ENCODE results near the gene DLX5. TPM values are rescaled to one million over a fixed set of nuclear protein-coding genes. Genes with fewer than 3 reads are reported as not detected.

The DLX5 gene
- total RNA-seq, 1 donor from 2014 or later = not detected

- H3K4me3 ChIP-seq = no peak overlapping the region
- peaks cover 39% of the 10 kb centered on the region for H3K27me3 ChIP-seq
- no peaks in the 10 kb centered on the region for H3K9me3 ChIP-seq
- no peak for TF ChIP-seq CTCF (IDR thresholded peaks at IDR 0.05)
- H3K27ac ChIP-seq = no peak overlapping the region
- H3K36me3 ChIP-seq = no peaks in the 10 kb centered on the region
- no peak for DNase-seq (ENCODE audit: low spot score in 2 of 2)
- intact Hi-C loops (cut with DNase I) = loop anchor here (5.0 to 10.0 kb wide), 5 partner anchors 32 to 1295 kb away; partner anchors contain the start of genes SEM1 and SLC25A13
- H3K4me1 ChIP-seq = peaks cover 0 to 24% of the 10 kb centered on the region in 2 donors
Observed at GRCh38 chr7:97019710-97020225, 4.9 kb downstream of the DLX5 start.

DNA sequence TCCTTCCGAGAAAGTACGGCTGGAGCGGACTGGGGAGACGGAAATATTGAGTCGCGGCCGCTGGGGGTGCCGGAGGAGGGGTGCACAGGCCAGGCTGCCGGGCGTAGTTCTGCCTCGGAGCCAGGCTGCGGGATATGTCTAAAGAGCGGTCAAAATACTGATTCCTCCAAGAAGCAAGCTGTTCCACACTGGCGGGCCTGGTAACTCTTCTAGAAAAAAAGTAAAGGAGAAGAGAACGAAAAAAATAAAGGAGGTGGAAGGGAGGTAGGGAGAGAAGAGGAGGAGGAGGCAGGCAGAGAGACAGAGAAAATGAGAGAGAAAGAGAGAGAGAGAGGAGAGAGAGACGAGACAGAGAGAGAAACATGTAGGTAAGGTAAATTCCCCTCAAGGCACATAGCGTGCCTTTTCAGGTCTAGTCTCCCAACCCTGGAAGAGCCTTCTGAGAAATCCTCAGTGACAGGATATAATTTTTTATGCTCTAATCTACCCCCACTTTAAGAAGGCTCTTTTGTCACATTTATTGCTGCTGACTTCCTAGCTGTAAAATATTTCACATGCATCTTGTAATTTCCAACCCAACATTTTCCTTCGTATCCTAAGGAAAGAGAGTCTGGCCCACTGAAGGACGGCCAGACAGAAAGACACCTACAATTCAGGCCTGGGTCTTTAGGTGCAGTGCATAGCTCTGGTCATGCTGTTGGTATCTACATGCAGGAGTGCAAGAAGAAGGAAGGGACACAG, 5.7 kb downstream of the DLX5 start:
- Histone ChIP-seq H3K27me3 (peaks cover 39% of the 10 kb centered on the region), H3K9me3 (no peaks in the 10 kb centered on the region), H3K4me3 (peak overlapping the region in 1 of 2 donors; percentile 28), H3K27ac (no peak overlapping the region), H3K4me1 (peaks cover 0 to 21% of the 10 kb centered on the region in 2 donors), H3K36me3 (no peaks in the 10 kb centered on the region)
- no peak for TF ChIP-seq CTCF (IDR thresholded peaks at IDR 0.05)
- intact Hi-C loops (cut with DNase I) = no loop called here
- no peak for DNase-seq (ENCODE audit: low spot score in 2 of 2)

GRCh38 chr7:97018126-97018601, 6.5 kb downstream of the DLX5 start:
- DNase-seq (ENCODE audit: low spot score in 2 of 2) = no peak
- Histone ChIP-seq H3K4me3 (peak overlapping the region; percentile 22 to 28), H3K27ac (no peak overlapping the region), H3K36me3 (no peaks in the 10 kb centered on the region), H3K4me1 (peaks cover 0 to 15% of the 10 kb centered on the region in 2 donors), H3K27me3 (peaks cover 39% of the 10 kb centered on the region), H3K9me3 (no peaks in the 10 kb centered on the region)
- intact Hi-C loops (cut with DNase I) = no loop called here
- TF ChIP-seq CTCF (IDR thresholded peaks at IDR 0.05) = no peak

GRCh38 chr7:97017192-97018125, 7.2 kb downstream of the DLX5 start:
- peak overlapping the region; percentile 23 to 28 for H3K4me3 ChIP-seq
- H3K27ac ChIP-seq = no peak overlapping the region
- peaks cover 0 to 15% of the 10 kb centered on the region in 2 donors for H3K4me1 ChIP-seq
- TF ChIP-seq CTCF (IDR thresholded peaks at IDR 0.05) = no peak
- H3K27me3 ChIP-seq = peaks cover 39% of the 10 kb centered on the region
- H3K9me3 ChIP-seq = no peaks in the 10 kb centered on the region
- intact Hi-C loops (cut with DNase I) = no loop called here
- no peak for DNase-seq (ENCODE audit: low spot score in 2 of 2)
- no peaks in the 10 kb centered on the region for H3K36me3 ChIP-seq

- Histone ChIP-seq H3K27ac (no peak overlapping the region), H3K27me3 (peaks cover 35% of the 10 kb centered on the region), H3K4me3 (peak overlapping the region; percentile 7 to 23), H3K36me3 (no peaks in the 10 kb centered on the region), H3K9me3 (no peaks in the 10 kb centered on the region), H3K4me1 (peaks cover 0 to 15% of the 10 kb centered on the region in 2 donors)
- intact Hi-C loops (cut with DNase I) = no loop called here
- no peak for DNase-seq (ENCODE audit: low spot score in 2 of 2)
- no peak for TF ChIP-seq CTCF (IDR thresholded peaks at IDR 0.05)
Observed at GRCh38 chr7:97016381-97017191, 8.0 kb downstream of the DLX5 start.

Measured in ascending aorta (tissue), 2 donors.